Progenitor cell of endocrine pancreas (in vitro differentiated cells): Measurements from ENCODE around the gene SDK2. TPM values are rescaled to one million over a fixed set of nuclear protein-coding genes. Genes with fewer than 3 reads are reported as not detected.

ENCODE experiments used
- DNase-seq: peaks from one replicate; pipeline ENCODE4 v3.0.0; 2021; ENCODE audit warnings: low spot score; ENCODE audit not compliant: unreplicated experiment
- H3K27ac Mint-ChIP-seq: 2 replicates; pipeline ENCODE4 v1.8.0; 2021; ENCODE audit warnings: mild to moderate bottlenecking, moderate library complexity, mixed read lengths
- H3K27me3 Mint-ChIP-seq: 2 replicates; pipeline ENCODE4 v1.8.0; 2021; ENCODE audit warnings: mixed read lengths
- H3K36me3 Mint-ChIP-seq: 2 replicates; pipeline ENCODE4 v1.8.0; 2022; ENCODE audit warnings: mixed read lengths; ENCODE audit not compliant: insufficient read depth
- H3K4me1 Mint-ChIP-seq: 2 replicates; pipeline ENCODE4 v1.8.0; 2021; ENCODE audit warnings: low read depth, mixed read lengths
- H3K4me3 Mint-ChIP-seq: 2 replicates; pipeline ENCODE4 v1.8.0; 2021; ENCODE audit warnings: low read depth, mild to moderate bottlenecking, moderate library complexity, mixed read lengths
- H3K9me3 Mint-ChIP-seq: 2 replicates; pipeline ENCODE4 v1.8.0; 2021; ENCODE audit warnings: low read depth, mixed read lengths
- CTCF ChIP-seq: fragments of 200-600 bp; sonication (generic); IDR thresholded peaks from one replicate; pipeline ENCODE4 v1.5.0; 2021; ENCODE audit warnings: antibody characterized with exemption, mild to moderate bottlenecking; ENCODE audit not compliant: unreplicated experiment
- total RNA-seq: library from RNA; stranded (reverse); gene quantifications from 2 replicates; pipeline ENCODE4 v1.2.1, GENCODE V29; 2021

SDK2 gene
- total RNA-seq, 1 donor from 2014 or later, result 6.7 TPM

GRCh38 chr17:73397856-73398540 lies 246.2 kb downstream of the SDK2 start:
- no peak for TF ChIP-seq CTCF
- Mint-ChIP-seq H3K9me3 (no peaks in the 10 kb centered on the region), H3K27ac (no peak overlapping the region), H3K36me3 (no peaks in the 10 kb centered on the region), H3K27me3 (no peaks in the 10 kb centered on the region), H3K4me3 (no peak overlapping the region), H3K4me1 (peaks cover 6% of the 10 kb centered on the region)
- no peak for DNase-seq

GRCh38 chr17:73397278-73397826 lies 246.9 kb downstream of the SDK2 start:
- Mint-ChIP-seq H3K27ac (no peak overlapping the region), H3K27me3 (no peaks in the 10 kb centered on the region), H3K4me3 (no peak overlapping the region), H3K4me1 (peaks cover 6% of the 10 kb centered on the region), H3K9me3 (no peaks in the 10 kb centered on the region), H3K36me3 (no peaks in the 10 kb centered on the region)
- no peak for TF ChIP-seq CTCF
- no peak for DNase-seq

- H3K27ac Mint-ChIP-seq, result no peak overlapping the region
- no peaks in the 10 kb centered on the region for H3K36me3 Mint-ChIP-seq
- no peak for TF ChIP-seq CTCF
- H3K27me3 Mint-ChIP-seq, result no peaks in the 10 kb centered on the region
- H3K9me3 Mint-ChIP-seq, result no peaks in the 10 kb centered on the region
- H3K4me1 Mint-ChIP-seq, result peaks cover 6% of the 10 kb centered on the region
- DNase-seq, result no peak
- H3K4me3 Mint-ChIP-seq, result no peak overlapping the region
Measured at GRCh38 chr17:73396431-73397277, 247.6 kb downstream of the SDK2 start.

GRCh38 chr17:73394512-73395450 lies 249.5 kb downstream of the SDK2 start:
- no peak overlapping the region for H3K4me3 Mint-ChIP-seq
- H3K9me3 Mint-ChIP-seq, result no peaks in the 10 kb centered on the region
- H3K27ac Mint-ChIP-seq, result no peak overlapping the region
- H3K4me1 Mint-ChIP-seq, result peaks cover 6% of the 10 kb centered on the region
- no peaks in the 10 kb centered on the region for H3K27me3 Mint-ChIP-seq
- no peaks in the 10 kb centered on the region for H3K36me3 Mint-ChIP-seq
- no peak for DNase-seq
- TF ChIP-seq CTCF, result no peak
